ENCODE data around the gene FKBP1A.

The FKBP1A gene

DNA sequence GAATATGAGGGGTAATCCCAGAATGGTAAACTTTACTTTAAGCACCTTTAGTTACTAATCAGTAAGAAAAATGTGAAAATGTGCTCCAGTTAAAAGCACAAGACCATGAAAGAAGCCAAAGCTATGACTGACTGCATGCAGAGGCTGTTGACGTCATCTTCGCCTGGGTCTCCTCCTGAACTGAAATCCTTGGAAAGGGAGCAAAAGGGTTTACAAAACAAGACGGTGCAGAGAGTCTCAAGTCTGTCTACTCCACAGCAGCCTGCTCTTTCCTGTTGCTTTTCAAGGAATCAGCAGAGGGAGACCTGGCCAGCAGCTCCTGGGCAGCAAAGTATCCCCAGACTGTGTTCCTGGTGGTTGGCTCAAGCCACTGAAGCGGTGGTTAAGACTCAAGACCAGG lies 10.2 kb downstream of the FKBP1A start:
- DNase-seq = no peak

DNA sequence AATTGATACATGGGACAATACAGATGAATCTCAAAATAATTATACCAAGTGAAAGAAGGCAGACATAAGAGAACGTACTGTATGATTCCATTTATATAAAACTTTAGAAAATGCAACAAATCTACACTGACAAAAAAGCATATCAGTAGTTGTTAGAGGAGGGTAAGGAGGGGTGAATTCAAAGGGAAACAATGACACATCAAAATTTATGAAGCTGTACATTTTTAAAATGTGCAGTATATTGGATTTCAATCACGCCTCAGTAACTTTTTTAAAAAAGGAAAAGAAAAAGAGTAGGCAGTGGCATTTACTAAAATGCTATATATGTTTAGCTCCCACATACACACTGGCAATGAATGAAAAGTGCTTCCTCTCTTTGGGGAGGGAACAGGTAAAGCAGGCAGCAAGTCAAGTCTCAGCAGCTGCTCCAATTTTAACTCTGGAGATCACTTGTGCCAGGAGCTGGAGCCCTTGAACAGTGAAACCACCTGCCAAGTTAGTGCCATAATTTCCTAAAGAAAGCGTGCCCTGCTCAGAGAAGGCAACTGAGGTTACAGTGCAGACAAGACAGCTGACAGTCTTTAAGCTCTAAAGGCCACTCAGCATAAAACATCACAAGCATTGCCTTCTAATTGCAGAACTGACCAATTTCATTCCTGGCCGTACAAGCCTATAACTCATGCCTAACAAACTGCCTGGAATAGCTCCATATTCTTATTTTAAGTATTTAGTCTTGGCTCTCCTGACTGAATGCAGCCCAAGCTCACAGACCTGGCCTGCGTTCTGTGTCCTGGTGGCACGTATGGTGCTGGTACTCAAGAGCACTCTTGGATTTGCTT lies 10.9 kb downstream of the FKBP1A start:
- DNase-seq = peak; percentile 7

DNA sequence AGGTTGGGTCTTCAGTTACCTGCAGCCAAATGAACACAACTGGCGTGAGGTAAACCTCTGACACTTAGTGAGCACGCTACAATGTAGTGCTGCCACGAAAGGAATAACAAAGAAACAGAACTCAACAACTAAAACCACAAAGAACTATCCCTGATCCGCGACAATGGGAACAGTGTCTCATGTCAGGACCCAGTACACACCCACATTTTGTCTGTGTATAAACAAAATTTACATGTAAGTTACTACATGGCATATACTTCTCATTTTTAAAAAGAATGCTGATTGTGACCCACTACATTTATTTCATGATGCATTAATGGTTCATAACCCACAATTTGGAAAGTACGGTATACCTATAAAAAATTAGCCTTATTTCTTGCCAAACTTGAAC lies 14.1 kb downstream of the FKBP1A start:
- DNase-seq = no peak

DNA sequence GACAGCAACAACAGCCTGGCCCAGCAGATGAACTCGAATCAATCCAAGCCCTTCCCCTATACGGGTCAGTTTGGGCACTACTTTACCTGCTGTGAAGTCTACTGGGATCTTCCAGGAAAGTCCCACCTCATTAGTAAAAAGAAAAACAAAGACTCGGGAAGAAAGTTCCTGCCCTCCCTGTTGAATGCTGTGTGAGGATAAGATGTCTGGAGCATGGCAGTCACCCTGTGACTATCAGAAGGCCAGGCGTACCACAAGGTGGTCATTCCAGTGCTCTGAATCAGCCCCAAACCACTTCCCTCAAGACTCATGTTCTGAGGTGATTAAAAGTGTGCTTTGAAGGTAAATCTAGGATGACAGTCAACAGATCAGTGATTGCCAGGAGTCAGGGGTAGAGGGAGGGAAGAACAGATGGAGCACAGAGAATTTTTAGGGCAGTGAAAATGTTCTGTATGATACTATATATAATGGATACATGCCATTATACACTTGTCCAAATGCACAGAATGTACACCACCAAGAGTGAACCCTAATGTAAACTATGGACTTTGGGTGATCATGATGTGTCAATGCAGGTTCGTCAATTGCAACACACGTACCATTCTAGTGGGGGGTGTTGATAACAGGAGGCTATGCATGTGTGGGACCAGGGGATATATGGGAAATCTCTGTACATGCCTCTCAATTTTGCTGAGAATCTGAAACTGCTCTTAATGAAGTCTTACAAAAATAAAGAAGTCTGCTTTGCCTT lies 14.7 kb downstream of the FKBP1A start:
- DNase-seq = no peak

DNA sequence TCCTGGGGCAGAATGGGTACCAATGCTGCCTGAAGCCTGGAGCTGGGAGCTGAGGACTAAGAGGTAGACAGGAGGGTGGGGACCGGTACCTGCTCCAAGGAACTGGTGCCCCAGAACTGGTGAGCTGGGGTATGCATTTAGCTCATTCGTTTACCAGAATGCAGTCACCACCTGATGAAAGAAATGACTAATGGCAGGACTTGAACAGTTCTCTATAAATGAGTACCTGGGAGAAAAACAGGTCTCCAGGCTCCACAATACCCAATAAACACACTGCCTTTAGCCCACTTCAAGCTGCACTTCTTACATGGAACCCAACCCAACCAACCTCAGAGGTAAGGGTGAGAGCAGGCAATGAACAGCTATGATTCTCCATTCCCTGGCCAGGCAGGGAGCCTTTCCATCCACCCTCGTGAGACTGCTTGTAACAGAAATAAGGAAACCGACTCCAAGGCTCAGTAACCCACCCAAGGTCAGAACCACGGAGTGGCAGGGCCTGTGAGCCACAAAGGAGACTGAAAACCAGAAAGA lies 15.4 kb downstream of the FKBP1A start:
- DNase-seq = no peak

DNA sequence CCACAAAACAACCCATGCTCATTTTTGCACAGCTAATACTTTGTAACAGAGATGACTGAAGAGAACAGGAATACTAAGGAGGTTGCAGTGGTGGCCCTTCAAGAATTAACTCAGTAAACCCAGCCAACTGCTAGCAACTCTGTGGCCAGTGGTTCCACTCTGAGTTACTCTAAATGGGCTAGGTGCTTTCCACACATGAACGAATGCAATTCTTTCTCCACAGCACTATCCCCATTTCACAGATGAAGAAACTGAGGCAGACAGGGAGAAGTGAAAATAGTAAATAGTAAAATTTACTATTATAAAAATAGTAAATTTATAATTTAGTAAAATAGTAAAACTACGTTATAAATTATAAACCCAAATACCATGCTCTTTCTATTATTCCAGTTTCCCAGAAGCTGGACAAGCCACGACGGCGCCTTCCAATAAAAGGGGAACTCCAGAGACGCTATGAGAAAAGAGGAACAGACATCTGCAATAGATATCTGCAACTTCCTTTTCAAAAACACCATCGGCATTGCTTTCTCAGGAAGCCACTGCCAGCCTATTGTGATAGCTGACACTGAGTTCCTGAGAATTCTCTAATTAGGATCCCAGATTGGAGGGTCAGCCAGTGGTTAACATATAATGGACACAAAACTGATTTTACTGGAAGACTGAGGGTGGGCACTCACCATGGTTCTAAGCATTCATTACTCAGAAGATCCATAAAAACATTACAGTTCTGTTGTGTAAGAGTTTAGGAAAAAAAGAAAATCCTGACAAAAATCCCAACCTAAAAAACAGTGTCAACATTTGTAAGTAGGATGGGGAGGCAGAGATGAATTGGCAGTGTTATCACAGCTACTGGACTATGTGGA lies 16.2 kb downstream of the FKBP1A start:
- DNase-seq = no peak

DNA sequence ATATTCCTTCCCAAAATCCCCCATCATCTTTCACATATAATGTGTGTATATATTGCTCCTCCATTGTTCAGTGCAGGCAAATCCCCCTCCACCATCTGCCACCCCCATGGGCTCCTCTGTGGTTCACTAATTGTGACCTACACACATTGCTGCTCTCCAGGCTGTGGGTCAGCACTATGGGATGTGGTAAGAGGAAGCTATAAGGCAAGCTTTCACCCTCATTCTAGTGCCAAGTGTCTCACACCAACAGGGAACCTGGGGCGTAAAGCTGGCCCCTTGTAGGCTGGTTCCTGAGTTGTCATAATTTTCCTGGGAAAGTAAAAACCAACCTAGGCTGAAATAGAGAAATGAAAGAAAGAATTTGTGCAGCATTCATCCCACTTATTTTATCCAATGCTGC lies 16.8 kb downstream of the FKBP1A start:
- no peak for DNase-seq

DNA sequence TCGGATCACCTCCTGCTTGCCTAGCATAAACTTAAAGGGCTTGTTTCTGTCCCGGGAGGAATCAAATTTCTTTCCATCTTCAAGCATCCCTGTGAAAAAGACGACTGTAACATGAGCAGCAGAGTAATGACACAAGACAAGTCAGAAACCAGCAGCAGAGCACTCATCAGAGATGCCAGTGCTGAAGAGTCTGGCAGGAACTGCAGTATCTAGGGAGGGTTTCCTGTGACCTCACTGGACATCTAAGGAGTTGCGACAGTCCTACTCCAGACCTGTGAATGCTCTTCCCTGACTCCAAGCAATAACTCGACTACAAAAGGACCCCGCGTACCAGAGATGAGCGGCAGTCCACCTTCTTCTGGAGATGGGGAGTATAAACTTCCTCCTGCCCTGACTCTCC lies 17.3 kb downstream of the FKBP1A start:
- DNase-seq = no peak

DNA sequence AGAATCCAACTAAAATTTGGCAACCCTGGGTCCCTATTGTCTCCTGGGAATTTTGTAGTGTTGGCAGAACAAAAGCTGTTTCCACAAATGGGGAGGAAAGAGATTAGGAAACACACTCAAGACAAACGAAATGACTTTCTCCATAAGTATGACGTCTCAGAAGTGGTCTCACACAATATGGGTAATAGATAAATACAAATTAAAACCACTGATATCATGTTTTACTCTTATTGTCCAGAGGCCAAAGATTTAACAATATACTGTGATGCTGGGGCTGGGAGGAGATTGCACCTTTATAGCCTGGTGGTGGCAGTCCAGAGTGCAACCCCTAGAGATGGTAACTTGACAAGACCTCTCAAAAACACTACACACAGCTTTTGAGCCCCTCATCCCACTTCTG lies 18.6 kb downstream of the FKBP1A start:
- no peak for DNase-seq

DNA sequence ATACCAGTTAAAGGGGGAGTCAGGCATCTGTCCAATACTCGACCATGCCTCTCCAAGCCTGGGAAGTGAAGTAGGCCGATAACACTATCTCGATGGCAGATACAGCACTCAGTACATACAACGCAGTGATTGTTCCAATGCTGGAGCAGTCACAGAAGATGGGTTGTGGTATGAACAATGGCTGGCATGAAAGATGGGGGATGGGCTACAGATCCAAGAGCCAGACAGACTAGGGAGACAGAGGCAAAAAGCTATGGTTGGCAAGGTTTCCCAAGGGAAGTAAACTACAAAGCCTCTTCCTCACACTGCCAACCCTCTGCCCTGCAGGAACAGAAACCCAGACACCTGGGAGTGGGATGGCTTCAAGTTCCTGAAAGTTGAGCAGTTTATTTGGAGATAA lies 19.2 kb downstream of the FKBP1A start:
- DNase-seq = no peak

DNA sequence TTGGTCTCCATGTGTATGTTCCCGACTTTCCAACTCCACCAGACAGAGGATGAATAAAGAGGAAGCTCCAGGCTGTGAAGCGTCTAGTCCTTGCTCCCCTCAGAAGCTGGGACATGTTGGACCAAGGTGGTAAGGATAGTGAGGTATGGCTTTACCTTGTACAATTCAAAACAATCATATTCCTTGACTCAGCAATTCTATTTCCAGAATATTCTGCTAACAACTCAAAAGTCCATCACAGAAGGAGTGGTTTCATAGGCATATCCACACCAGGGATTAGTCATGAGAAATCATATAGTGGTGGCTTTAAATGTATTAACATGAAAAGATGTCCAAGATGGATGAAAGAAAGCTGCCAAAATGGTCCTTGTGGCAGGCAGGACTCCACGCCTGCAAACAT lies 19.8 kb downstream of the FKBP1A start:
- DNase-seq = no peak

DNA sequence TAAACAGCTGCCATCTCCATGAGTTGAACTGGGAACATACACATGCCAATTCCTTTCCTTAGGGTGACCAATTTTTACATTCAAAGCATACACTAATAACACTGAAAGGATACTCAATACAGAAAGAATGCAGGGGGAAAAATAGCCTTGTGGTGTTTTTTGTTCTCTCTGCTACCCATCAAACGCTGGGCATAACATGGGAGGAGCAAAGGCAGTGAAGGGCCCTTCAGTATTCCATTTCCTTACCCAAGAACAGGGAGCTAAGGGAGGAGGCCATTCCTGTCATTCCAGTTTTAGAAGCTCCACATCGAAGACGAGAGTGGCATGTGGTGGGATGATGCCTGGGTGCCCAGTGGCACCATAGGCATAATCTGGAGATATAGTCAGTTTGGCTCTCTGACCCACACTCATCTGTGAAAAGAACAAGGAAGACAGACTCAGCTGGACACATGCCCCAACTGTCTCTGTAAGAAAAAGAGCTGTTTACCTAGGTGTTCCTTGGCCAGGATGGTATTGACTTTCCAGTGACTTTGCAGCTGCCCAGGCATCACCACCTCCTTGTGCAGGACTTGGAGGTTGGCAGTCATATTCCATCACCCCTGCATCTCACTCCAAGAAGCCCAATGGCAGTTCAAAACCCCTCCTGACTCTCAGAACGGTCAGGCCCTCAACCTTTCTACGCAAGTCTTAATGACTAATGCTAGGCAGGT lies 20.9 kb downstream of the FKBP1A start:
- DNase-seq = no peak

DNA sequence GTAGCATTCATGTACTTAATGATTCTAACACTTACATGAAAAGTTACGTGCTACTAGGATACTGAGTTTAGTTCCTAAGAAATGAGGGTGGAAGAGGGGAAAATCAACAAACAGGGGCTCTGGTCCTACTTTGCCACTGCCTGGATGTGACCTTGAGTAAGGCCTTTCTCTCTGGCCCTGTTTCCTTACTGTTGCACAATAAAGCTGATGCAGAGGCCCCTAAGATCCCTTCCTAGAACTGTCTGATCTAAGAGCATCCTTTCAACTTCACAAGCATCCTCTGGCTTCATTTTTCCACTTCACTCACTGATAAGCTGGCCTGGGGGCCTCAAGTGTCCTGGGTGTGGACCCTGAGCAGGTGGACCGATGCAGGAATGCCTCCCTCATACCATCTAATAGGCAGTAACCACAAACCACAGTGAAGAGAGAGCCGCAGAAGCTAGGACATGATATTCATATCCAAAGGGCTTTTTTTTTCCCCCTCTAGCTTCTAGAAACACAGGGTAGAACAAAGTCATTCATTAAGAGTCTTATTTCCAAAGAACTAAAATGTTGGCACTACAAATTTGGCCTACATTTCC lies 21.6 kb downstream of the FKBP1A start:
- DNase-seq = no peak

DNA sequence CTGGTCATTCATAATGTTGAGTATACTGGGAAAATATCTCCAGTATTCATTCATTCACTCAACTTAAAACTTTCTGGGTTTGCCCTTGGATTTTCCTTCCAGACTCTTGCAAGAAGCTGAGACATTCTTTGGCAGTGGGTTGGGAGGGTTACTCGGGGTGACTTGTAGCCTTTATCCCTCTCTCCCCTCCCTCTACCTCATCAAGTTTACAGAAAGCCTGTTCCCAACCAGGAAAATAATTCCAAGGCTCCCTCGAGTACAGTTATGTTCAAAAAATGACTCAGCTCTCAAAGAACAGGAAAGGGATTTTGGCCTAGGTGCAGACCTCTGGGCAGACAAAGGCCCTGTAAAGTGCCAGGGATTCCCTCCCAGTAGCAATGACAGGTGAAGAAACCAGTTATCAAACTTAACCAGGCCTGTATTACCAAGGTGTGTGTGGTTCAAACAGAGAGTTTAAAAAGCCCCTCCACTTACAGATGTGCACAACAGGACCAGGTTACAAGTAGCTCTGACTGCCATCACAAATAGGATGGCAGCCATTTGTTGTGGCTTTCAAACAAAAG lies 22.2 kb downstream of the FKBP1A start:
- no peak for DNase-seq

DNA sequence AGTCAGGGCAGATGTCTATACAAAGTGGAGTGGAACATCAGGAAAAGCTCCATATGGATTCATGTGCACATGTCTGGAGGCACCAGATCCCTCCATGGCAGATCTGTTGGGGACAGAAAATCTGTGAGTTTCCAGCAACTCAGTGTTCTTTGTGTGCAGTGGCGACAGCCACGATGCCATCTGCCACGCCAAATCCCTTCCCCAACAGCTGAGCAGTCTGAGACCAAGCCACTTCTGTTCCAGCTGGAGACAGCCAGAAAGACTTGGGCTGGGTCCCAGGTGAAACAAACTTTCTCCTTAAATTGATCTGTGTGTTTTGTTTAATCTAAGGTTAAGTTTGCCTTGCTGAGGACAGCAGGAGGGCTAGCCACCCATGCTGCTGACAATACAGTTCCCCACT lies 22.9 kb downstream of the FKBP1A start:
- no peak for DNase-seq

DNA sequence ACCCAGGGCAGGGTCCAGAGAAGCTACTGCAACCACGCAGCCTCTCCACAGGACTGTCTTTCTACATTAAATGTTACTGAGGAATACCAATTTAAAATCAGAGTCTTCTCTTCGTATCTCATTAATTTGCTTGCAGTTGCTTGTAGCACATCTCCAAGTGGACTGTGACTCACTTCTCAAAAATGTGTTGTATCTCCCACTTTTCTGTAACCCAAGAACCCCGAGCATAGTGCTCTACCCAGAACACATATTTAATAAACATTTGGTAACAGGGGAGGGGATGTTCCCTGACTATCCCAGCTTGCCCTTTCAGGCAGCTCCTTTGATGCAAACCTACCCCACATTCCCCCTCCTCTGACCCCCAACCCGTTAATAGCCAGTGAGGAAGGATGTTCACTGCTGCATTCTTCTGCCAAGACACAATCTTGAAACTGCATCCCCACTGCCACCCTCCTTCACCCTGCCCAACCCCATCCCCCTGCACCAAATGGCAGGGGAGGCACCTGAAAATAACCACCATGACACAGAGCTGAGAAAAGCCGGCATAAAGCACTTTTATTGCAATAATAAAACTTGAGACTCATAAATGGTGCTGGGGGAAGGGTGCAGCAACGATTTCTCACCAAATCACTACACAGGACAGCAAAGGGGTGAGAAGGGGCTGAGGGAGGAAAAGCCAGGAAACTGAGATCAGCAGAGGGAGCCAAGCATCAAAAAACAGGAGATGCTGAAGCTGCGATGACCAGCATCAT lies 24.2 kb downstream of the FKBP1A start:
- no peak for DNase-seq

DNA sequence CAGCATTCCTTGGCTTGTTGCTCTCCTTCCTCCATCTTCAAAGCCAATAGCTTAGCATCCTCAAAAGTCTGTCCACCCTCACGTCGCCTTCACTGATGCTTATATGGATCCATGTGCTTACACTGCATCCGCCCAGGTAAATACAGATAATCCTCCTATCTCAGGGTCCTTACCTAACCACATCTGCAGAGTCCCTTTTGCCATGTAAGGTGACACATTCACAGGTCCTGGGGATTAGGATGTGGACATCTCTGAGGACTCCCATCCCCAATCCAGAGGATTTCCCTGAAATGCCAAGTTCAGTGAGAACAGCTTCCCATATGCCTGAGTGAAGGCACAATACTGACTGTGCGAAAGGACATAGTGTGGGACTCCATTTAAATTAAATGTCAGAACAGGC lies 25.4 kb downstream of the FKBP1A start:
- DNase-seq = no peak

DNA sequence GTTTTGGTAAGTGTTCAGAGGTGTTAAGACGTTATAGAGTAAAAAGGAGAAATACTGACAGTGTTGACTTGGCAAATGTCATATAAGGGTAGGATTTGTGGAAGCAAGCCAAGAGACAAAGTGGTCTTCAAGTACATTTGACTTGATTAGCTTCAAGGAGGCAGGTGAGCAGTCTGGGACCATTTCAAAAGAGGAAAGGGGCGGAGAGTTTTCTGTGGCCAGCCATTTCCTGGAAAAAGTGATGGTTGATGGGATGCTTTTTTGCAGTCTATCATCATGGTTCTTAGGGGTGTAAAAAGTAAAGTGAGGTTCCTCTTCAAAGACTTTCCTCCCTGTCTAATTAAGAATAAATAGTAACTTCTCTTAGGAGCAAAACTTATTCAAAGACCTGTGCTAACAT lies 28.7 kb downstream of the FKBP1A start:
- no peak for DNase-seq

DNA sequence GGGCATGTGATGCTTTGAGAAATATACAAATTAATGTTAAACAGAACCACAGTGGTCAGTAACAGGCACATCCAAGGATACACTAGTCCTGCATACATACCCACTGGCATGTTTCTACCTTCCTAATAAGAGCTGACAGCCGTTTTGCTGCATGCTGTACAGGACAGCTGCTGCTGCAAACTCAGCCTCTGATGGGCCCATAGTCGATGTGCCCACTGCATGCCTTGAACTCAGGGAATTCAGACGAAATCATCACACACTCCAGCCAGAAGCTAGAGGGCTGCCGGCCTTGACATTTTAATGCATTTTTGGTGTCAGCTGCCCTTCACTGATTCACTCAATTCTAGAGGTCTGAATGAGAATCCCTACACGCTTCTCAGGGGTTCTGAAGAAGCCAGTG lies 29.3 kb downstream of the FKBP1A start:
- no peak for DNase-seq

DNA sequence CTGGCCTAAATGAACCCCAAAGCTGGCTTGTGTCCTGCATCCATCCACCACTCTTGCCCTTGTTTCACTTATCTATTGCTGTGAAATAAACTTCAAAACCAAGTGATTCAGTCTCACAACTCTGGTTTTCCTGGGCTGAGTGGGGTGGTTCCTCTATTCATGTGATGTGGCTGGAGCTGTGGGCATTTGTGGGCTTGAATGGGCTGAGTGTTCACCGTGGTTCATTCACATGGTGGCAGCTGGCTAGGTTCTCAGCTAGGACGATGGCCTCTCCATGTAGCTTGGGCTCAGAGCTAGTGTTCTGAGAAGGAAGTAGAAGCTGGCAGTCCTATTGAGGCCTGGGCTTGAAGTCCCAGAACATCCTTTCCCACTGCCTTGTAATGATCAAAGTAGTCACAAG lies 30.4 kb downstream of the FKBP1A start:
- DNase-seq = no peak
